ENCODE results near the gene UVSSA.

Gene UVSSA

GRCh38 chr4:1402021-1402515, 55.1 kb downstream of the UVSSA start:
- no peak for DNase-seq (ENCODE audit: low read depth, low spot score)
- no peaks in the 10 kb centered on the region for H3K36me3 ChIP-seq (ENCODE audit: insufficient read depth, low read length)
- H3K9ac ChIP-seq (ENCODE audit: insufficient read length) = no peak overlapping the region
- TF ChIP-seq EZH2 (IDR thresholded peaks at IDR 0.05) (no peak), POLR2AphosphoS5 (IDR thresholded peaks at IDR 0.05; ENCODE audit: borderline replicate concordance, low read depth, low read length) (no peak), FOXP2 (optimal IDR thresholded peaks at IDR 0.05; ENCODE audit: control extremely low read depth, extremely low read length, insufficient read depth) (no peak)
- no peak overlapping the region for H3K27ac ChIP-seq
- no peaks in the 10 kb centered on the region for H3K9me3 ChIP-seq (ENCODE audit: low read depth, low read length)
- no peak overlapping the region for H3K4me3 ChIP-seq

GRCh38 chr4:1402516-1403091, 55.6 kb downstream of the UVSSA start:
- no peak overlapping the region for H3K9ac ChIP-seq (ENCODE audit: insufficient read length)
- H3K27ac ChIP-seq = no peak overlapping the region
- no peaks in the 10 kb centered on the region for H3K36me3 ChIP-seq (ENCODE audit: insufficient read depth, low read length)
- H3K4me3 ChIP-seq = no peak overlapping the region
- no peak for DNase-seq (ENCODE audit: low read depth, low spot score)
- no peak for TF ChIP-seq EZH2 (IDR thresholded peaks at IDR 0.05)
- TF ChIP-seq FOXP2 (optimal IDR thresholded peaks at IDR 0.05; ENCODE audit: control extremely low read depth, extremely low read length, insufficient read depth) = no peak
- TF ChIP-seq POLR2AphosphoS5 (IDR thresholded peaks at IDR 0.05; ENCODE audit: borderline replicate concordance, low read depth, low read length) = no peak
- no peaks in the 10 kb centered on the region for H3K9me3 ChIP-seq (ENCODE audit: low read depth, low read length)

GRCh38 chr4:1403177-1403583, 56.2 kb downstream of the UVSSA start:
- H3K9me3 ChIP-seq (ENCODE audit: low read depth, low read length) = no peaks in the 10 kb centered on the region
- no peak overlapping the region for H3K9ac ChIP-seq (ENCODE audit: insufficient read length)
- DNase-seq (ENCODE audit: low read depth, low spot score) = no peak
- TF ChIP-seq POLR2AphosphoS5 (IDR thresholded peaks at IDR 0.05; ENCODE audit: borderline replicate concordance, low read depth, low read length) = no peak
- no peak for TF ChIP-seq FOXP2 (optimal IDR thresholded peaks at IDR 0.05; ENCODE audit: control extremely low read depth, extremely low read length, insufficient read depth)
- TF ChIP-seq EZH2 (IDR thresholded peaks at IDR 0.05) = no peak
- H3K36me3 ChIP-seq (ENCODE audit: insufficient read depth, low read length) = no peaks in the 10 kb centered on the region
- H3K4me3 ChIP-seq = no peak overlapping the region
- no peak overlapping the region for H3K27ac ChIP-seq

GRCh38 chr4:1403591-1404572, 56.9 kb downstream of the UVSSA start:
- Histone ChIP-seq H3K36me3 (ENCODE audit: insufficient read depth, low read length) (no peaks in the 10 kb centered on the region), H3K9me3 (ENCODE audit: low read depth, low read length) (no peaks in the 10 kb centered on the region), H3K4me3 (no peak overlapping the region), H3K9ac (ENCODE audit: insufficient read length) (no peak overlapping the region), H3K27ac (no peak overlapping the region)
- TF ChIP-seq POLR2AphosphoS5 (IDR thresholded peaks at IDR 0.05; ENCODE audit: borderline replicate concordance, low read depth, low read length) (no peak), FOXP2 (optimal IDR thresholded peaks at IDR 0.05; ENCODE audit: control extremely low read depth, extremely low read length, insufficient read depth) (no peak), EZH2 (IDR thresholded peaks at IDR 0.05) (peak; percentile 95)
- no peak for DNase-seq (ENCODE audit: low read depth, low spot score)

- H3K9ac ChIP-seq (ENCODE audit: insufficient read length) = no peak overlapping the region
- H3K36me3 ChIP-seq (ENCODE audit: insufficient read depth, low read length) = no peaks in the 10 kb centered on the region
- TF ChIP-seq POLR2AphosphoS5 (IDR thresholded peaks at IDR 0.05; ENCODE audit: borderline replicate concordance, low read depth, low read length) (no peak), FOXP2 (optimal IDR thresholded peaks at IDR 0.05; ENCODE audit: control extremely low read depth, extremely low read length, insufficient read depth) (no peak), EZH2 (IDR thresholded peaks at IDR 0.05) (no peak)
- H3K4me3 ChIP-seq = no peak overlapping the region
- no peaks in the 10 kb centered on the region for H3K9me3 ChIP-seq (ENCODE audit: low read depth, low read length)
- DNase-seq (ENCODE audit: low read depth, low spot score) = no peak
- no peak overlapping the region for H3K27ac ChIP-seq
Measured at GRCh38 chr4:1404573-1405253, 57.7 kb downstream of the UVSSA start.

GRCh38 chr4:1405254-1405635, 58.2 kb downstream of the UVSSA start:
- Histone ChIP-seq H3K9me3 (ENCODE audit: low read depth, low read length) (no peaks in the 10 kb centered on the region), H3K9ac (ENCODE audit: insufficient read length) (no peak overlapping the region), H3K36me3 (ENCODE audit: insufficient read depth, low read length) (no peaks in the 10 kb centered on the region), H3K27ac (no peak overlapping the region), H3K4me3 (no peak overlapping the region)
- DNase-seq (ENCODE audit: low read depth, low spot score) = no peak
- no peak for TF ChIP-seq FOXP2 (optimal IDR thresholded peaks at IDR 0.05; ENCODE audit: control extremely low read depth, extremely low read length, insufficient read depth)
- TF ChIP-seq EZH2 (IDR thresholded peaks at IDR 0.05) = no peak
- no peak for TF ChIP-seq POLR2AphosphoS5 (IDR thresholded peaks at IDR 0.05; ENCODE audit: borderline replicate concordance, low read depth, low read length)

GRCh38 chr4:1405636-1406393, 58.8 kb downstream of the UVSSA start:
- Histone ChIP-seq H3K27ac (no peak overlapping the region), H3K9ac (ENCODE audit: insufficient read length) (no peak overlapping the region), H3K9me3 (ENCODE audit: low read depth, low read length) (no peaks in the 10 kb centered on the region), H3K4me3 (no peak overlapping the region), H3K36me3 (ENCODE audit: insufficient read depth, low read length) (no peaks in the 10 kb centered on the region)
- DNase-seq (ENCODE audit: low read depth, low spot score) = no peak
- TF ChIP-seq FOXP2 (optimal IDR thresholded peaks at IDR 0.05; ENCODE audit: control extremely low read depth, extremely low read length, insufficient read depth) (no peak), POLR2AphosphoS5 (IDR thresholded peaks at IDR 0.05; ENCODE audit: borderline replicate concordance, low read depth, low read length) (no peak), EZH2 (IDR thresholded peaks at IDR 0.05) (no peak)
